Right atrium auricular region (tissue), 2 donors: ENCODE measurements around the gene GABPB2. TPM values are rescaled to one million over a fixed set of nuclear protein-coding genes. Genes with fewer than 3 reads are reported as not detected.

Experiments
- DNase-seq: peaks from one replicate; pipeline ENCODE4 v3.0.0-alpha.2; 2019; ENCODE audit warnings: low spot score
- H3K27ac ChIP-seq, 2 donors: fragments of 200-600 bp; sonication (generic); 1 replicate in 1 of 2; 2 replicates in 1 of 2; pipeline ENCODE4 v1.5.1; 2016 to 2019
- H3K27me3 ChIP-seq, 2 donors: fragments of 200-600 bp; sonication (generic); one replicate each; pipeline versions ENCODE4 v1.5.1 to v1.6.0; 2017 to 2019
- H3K36me3 ChIP-seq: fragments of 200-600 bp; sonication (generic); one replicate; pipeline ENCODE4 v1.5.1; 2016
- H3K4me1 ChIP-seq, 2 donors: fragments of 200-600 bp; sonication (generic); one replicate each; pipeline versions ENCODE4 v1.5.1 to v1.6.0; 2017 to 2019
- H3K4me3 ChIP-seq, 2 donors: fragments of 200-600 bp; sonication (generic); 1 replicate in 1 of 2; 2 replicates in 1 of 2; pipeline ENCODE4 v1.5.1; 2017 to 2019; ENCODE audit warnings: mild to moderate bottlenecking in 1 of 2, moderate library complexity in 1 of 2
- H3K9me3 ChIP-seq, 2 donors: fragments of 200-600 bp; sonication (generic); one replicate each; pipeline ENCODE4 v1.5.1; 2019
- total RNA-seq, 2 donors: library from RNA; depleted of rRNA; stranded (reverse); fragments of >200 nt; gene quantifications; one replicate each; pipeline ENCODE4 v1.1.0, GENCODE V29; 2016
- TF ChIP-seq, protein P1 (sequence below), 2 donors: fragments of 200-600 bp; sonication (generic); IDR thresholded peaks; one replicate each; pipeline ENCODE4 v1.5.1; 2019; ENCODE audit warnings: antibody characterized with exemption in 2 of 2

GABPB2 gene
- 10 to 100 TPM; 18.0 to 19.4 TPM for total RNA-seq

DNA sequence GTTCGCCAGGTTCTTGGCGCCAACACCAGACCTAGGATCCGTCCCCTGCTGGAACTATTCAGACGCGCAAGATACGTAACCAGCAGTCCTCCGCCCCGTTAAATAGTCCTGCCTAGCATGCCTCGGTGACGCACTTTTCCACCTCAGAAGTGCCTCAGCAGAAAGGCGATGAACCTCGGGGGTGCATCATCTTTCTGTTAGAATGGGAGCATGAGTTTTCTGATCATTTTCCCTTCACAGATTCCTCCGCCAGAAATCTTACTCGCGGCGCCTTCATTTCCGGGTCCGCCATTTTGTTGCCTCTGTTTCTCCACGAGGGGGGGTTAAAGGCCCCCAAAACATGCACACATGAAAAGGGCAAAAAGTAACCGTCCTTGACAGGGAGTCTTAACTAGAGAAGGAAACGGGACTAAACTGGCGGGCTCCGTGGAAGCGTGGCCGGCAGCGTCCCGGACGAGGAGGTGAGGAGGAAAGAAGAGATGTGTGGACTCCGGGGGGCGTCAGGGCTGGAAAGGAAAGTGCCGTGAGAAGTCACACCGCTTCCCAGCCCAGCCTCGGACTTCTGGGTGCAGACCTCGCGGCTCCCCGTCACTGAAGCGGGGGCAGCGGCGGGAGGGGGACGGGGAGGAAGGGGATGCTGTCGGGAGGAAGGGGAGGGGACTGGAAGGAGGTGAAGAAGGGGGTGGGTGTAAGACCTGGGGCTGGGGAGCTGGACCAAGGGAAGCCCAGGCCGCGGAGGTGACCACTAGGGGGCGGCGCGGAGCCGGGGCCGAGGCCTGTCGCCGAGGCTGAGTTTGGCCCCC lies at the start of gene GABPB2:
Gene GABPB2 (plus strand): TSS at position 288 of the 803 bp plus-strand sequence. CDS start 17,429 bp downstream, outside the sequence.
- TF ChIP-seq, protein P1, sequence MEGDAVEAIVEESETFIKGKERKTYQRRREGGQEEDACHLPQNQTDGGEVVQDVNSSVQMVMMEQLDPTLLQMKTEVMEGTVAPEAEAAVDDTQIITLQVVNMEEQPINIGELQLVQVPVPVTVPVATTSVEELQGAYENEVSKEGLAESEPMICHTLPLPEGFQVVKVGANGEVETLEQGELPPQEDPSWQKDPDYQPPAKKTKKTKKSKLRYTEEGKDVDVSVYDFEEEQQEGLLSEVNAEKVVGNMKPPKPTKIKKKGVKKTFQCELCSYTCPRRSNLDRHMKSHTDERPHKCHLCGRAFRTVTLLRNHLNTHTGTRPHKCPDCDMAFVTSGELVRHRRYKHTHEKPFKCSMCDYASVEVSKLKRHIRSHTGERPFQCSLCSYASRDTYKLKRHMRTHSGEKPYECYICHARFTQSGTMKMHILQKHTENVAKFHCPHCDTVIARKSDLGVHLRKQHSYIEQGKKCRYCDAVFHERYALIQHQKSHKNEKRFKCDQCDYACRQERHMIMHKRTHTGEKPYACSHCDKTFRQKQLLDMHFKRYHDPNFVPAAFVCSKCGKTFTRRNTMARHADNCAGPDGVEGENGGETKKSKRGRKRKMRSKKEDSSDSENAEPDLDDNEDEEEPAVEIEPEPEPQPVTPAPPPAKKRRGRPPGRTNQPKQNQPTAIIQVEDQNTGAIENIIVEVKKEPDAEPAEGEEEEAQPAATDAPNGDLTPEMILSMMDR (IDR thresholded peaks at IDR 0.05), result peak; percentile 93
- no peaks in the 10 kb centered on the region for H3K36me3 ChIP-seq
- peak; percentile 97 for DNase-seq
- no peaks in the 10 kb centered on the region for H3K9me3 ChIP-seq
- H3K27ac ChIP-seq, result peak within 1 kb of the TSS; percentile 100
- H3K4me3 ChIP-seq, result peak within 1 kb of the TSS; percentile 79 to 86
- no peaks in the 10 kb centered on the region for H3K27me3 ChIP-seq
- peaks cover 0 to 18% of the 10 kb centered on the region in 2 donors for H3K4me1 ChIP-seq

DNA sequence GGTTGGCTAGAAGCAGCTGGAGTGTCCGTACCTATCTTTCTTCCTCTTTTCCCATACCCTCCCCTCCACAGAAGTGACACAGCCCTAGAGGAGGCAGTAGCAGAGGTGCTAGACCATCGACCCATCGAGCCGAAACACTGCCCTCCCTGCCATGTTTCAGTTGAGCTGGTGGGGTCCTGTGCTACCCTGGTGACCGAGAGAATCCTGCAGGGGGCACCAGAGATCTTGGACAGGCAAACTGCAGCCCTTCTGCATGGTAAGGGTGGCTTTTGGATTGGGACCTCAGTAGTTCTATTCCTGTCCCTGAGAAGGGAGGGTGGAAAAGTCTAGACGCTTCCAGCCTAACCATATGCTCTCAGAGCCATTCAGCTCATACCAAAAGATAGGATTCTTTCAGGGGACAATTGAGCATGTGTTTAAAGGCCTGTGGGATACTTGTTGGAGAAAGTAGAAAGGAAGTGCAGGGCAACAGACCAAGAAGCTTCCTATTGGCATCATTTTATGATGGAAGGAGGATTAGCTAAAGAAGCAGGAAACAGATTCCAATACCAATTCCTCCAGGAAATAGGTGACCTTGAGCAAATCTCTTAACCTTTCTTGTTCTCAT lies 45.9 kb upstream of the GABPB2 start:
- peak; percentile 85 for DNase-seq
- H3K36me3 ChIP-seq, result peaks cover 37% of the 10 kb centered on the region
- no peaks in the 10 kb centered on the region for H3K27me3 ChIP-seq
- H3K4me1 ChIP-seq, result peaks cover 0 to 25% of the 10 kb centered on the region in 2 donors
- H3K27ac ChIP-seq, result peak overlapping the region; percentile 55 to 86
- H3K9me3 ChIP-seq, result no peaks in the 10 kb centered on the region
- no peak overlapping the region for H3K4me3 ChIP-seq
- TF ChIP-seq, protein P1 (IDR thresholded peaks at IDR 0.05), result peak; percentile 47 to 80

DNA sequence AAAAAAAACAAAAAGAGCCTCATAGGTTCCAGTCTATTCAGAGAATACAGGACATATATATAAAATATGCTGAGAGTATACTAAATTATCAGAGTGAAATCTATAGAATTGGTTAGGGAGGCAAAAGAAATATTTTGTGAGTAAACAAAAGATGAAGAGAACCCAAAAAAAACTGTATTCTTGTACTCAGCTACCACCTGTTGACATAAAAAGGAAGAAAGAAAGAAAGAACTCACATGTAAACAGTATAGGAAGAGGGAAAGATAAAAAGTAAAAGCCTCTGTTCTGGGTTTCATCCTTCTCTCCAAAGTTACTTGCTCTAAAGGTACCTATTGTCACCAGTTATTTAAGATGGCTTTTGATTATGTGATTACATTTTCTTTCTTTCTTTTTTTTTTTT lies 44.1 kb upstream of the GABPB2 start:
- Histone ChIP-seq H3K36me3 (peaks cover 51% of the 10 kb centered on the region), H3K27ac (no peak overlapping the region), H3K4me1 (peaks cover 0 to 25% of the 10 kb centered on the region in 2 donors), H3K4me3 (no peak overlapping the region), H3K9me3 (no peaks in the 10 kb centered on the region), H3K27me3 (no peaks in the 10 kb centered on the region)
- no peak for DNase-seq
- TF ChIP-seq, protein P1 (IDR thresholded peaks at IDR 0.05), result no peak

DNA sequence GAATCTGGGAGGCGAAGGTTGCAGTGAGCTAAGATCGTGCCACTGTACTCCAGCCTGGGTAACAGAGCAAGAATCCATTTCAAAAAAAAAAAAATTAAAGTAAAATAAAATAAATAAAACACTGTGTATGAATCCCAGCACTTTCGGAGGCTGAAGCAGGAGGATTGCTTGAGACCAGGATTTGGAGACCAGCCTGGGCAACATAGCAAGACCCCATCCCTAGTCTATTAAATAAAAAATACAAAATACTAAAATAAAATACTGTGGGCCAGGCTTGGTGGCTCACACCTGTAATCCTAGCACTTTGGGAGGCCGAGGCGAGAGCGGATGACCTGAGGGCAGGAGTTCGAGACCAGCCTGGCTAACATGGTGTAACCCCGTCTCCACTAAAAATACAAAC lies 38.4 kb upstream of the GABPB2 start:
- no peak overlapping the region for H3K27ac ChIP-seq
- H3K9me3 ChIP-seq, result no peaks in the 10 kb centered on the region
- peaks cover 63% of the 10 kb centered on the region for H3K36me3 ChIP-seq
- H3K4me1 ChIP-seq, result peaks cover 0 to 7% of the 10 kb centered on the region in 2 donors
- TF ChIP-seq, protein P1 (IDR thresholded peaks at IDR 0.05), result no peak
- no peaks in the 10 kb centered on the region for H3K27me3 ChIP-seq
- no peak for DNase-seq
- H3K4me3 ChIP-seq, result no peak overlapping the region

DNA sequence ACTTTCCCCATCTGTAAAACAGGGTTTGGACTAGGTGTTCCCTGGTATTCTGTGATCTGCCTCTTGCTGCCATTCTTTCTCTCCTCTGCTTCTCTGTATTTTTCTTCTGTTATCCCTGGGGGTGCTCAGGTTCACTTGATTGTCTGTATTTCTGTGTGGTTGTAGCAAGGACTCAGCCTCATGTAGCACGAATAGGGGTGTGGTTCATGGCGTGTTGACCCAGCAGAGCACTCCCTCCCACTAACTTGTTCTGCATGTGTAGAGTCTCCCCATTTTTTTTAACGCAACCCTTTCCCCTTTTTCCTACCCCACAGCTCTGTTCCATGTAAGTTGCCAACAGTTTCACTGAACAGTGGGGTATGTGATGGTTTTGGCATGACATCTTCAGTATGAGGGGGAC lies 35.4 kb upstream of the GABPB2 start:
- peaks cover 44% of the 10 kb centered on the region for H3K36me3 ChIP-seq
- H3K27me3 ChIP-seq, result no peaks in the 10 kb centered on the region
- H3K4me3 ChIP-seq, result no peak overlapping the region
- peaks cover 0 to 11% of the 10 kb centered on the region in 2 donors for H3K4me1 ChIP-seq
- no peaks in the 10 kb centered on the region for H3K9me3 ChIP-seq
- DNase-seq, result no peak
- H3K27ac ChIP-seq, result peak overlapping the region in 1 of 2 donors; percentile 66
- TF ChIP-seq, protein P1 (IDR thresholded peaks at IDR 0.05), result no peak
